NCI-H524 treated with DMSO at 0.1 percent for 48 hours (cell line): ENCODE data around the gene AIP.

ENCODE experiments used
- DNase-seq: peaks from one replicate; lab custom pipeline; 2025; lab: John Stamatoyannopoulos, UW

The AIP gene

DNA sequence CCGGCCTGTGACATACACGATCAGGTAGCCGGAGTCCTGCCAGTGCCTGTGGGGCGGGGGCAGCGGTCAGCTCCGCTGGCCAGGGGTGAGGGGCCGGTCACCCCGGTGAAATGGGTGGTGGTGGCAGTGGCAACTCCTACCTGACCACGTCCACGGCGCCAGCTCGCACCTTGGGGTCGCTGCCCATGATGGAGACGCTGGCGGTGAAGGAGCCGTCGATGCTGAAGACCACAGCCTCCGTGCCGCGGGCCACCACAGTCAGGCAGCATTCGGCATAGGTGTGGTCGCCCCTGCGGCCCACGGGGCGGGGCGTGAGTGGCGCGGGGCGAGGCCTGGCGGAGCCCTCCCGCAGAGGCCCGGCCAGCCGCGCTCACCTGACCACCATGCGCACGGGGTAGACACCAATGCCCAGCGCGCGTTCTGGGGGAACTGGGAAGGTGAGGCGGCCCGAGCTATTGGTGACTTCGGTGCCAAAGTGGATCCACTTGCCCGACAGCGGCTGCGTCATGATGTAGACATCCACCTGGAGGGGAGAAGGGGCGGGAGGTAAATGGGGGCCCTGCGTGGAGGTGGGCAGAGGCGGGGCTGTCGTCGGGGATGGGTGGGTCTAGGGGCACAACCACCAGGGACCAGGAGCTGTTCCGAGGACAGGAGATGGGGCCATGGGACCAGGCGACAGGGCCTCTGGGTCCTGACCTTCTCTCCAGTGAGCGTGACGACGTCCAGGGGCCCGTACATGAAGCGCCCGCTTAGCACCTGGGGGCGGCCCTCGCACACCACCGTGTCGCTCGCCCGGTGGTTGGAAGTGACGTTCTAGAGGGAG lies 10.9 kb downstream of the AIP start:
- DNase-seq, result no peak

- DNase-seq, result no peak
Measured at GRCh38 chr11:67494371-67495233, 11.8 kb downstream of the AIP start.

DNA sequence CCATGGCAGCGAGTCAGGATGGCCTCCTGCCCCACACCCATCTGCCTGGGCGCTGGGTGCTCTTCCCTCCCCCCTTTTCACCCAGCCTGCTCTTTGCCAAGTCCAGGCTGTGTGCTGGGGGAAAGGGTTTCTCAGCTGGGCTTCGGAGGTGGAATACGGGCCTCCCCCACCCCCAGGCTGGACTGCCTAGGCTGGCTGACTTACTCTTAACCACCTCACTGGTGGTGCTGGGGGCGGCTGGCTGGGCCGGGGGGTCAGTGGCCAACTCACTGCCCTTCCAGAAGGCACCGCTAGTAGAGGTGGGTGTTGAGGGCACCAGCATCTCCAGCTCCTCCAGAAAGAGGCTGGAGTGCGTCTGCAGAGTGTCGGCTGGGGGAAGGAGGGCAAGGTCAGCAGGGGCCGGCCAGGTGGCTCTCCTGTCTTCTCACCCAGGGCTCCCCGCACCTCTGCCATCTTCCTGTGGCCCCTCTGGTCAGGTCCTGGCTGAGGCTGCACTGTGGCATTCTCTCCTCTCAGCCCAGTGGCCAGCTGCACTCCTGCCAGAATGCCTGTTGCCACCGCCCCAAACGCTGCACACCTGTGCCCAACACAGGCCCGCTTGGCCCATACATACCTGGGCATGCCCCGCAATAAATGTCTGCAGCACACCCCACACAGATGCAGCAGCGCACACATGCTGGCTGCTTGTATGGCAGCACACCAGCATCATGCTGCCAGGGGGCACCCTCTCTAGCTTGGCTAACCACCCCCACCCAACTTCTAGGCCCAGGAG lies 12.6 kb downstream of the AIP start:
- DNase-seq, result no peak

- DNase-seq, result no peak
Measured at GRCh38 chr11:67496113-67496512, 13.3 kb downstream of the AIP start.

DNA sequence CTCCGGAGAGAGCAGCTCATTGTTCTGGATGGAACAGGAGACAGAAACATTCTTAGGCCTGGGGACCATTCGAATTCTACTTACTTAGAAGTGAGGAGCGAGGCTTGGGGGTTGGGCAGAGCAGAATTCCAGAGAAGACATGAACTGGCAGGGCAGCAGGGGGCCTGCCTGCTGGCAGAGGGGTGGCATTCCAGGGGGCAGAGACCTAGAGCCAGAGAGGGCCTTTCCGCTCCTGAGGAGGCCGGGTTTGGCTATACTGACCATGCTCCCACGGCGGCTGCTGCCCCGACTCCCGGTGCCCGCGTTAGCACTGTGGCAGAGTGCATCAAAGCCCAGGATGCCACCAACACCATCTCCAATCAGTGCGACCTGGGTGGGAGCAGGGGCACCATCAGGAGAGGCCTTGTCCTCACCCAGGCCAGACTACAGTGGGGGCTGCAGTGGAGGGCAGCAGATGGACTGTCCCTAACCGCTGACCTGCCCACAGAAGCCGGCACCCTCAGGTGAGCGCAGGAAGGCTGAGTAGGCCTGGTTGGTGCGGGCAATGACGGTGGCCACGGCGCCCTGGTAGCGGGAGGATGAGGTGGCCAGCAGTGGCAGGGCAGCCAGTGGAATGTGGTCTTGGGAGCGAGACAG lies 14.9 kb downstream of the AIP start:
- no peak for DNase-seq

- no peak for DNase-seq
Measured at GRCh38 chr11:67498544-67498972, 15.7 kb downstream of the AIP start.

- DNase-seq, result no peak
Measured at GRCh38 chr11:67499808-67500483, 17.1 kb downstream of the AIP start.

- DNase-seq, result no peak
Measured at GRCh38 chr11:67500484-67500821, 17.6 kb downstream of the AIP start.

DNA sequence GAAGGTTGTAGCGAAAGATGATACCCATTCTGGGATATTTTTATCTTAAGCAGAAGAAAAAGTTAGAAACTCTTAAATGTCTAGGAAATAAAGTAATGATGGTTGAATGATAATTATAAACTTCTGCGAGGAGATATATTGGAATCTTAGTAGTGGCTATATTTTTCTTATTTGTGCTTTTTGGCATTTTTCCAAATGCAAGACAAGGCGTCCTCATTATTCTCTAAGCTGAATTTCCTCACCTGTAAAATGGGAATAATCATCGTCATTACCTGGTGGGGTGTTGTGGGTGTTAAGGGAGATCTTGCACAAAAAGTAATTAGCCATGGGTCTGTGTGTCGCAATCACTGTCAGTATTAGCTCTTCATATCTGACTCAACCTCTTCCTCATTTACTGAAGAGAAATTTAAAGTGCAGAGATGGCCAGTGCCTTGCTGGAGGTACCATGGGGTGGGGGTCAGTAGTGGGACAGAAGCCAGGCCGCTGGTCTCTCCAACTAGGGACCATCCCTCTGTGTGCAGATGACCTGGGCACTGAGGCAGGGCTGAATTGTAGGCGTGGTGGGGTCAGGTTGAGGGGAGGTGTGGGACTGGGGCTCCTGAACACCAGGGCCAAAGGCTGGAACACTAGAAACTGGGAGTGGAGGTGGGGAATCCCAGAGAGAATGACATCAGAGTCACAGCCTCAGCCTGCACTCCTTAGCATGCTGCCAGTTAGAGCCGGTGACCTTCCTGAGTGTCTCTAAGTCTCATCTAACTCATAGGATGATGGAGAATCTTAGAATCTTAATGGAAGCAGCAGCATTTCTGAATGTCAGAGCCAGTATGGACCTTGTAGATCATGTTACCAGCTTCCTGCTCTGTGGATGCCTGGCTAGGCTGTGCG lies 18.2 kb downstream of the AIP start:
- no peak for DNase-seq

- DNase-seq, result no peak
Measured at GRCh38 chr11:67501854-67502253, 19.0 kb downstream of the AIP start.

DNA sequence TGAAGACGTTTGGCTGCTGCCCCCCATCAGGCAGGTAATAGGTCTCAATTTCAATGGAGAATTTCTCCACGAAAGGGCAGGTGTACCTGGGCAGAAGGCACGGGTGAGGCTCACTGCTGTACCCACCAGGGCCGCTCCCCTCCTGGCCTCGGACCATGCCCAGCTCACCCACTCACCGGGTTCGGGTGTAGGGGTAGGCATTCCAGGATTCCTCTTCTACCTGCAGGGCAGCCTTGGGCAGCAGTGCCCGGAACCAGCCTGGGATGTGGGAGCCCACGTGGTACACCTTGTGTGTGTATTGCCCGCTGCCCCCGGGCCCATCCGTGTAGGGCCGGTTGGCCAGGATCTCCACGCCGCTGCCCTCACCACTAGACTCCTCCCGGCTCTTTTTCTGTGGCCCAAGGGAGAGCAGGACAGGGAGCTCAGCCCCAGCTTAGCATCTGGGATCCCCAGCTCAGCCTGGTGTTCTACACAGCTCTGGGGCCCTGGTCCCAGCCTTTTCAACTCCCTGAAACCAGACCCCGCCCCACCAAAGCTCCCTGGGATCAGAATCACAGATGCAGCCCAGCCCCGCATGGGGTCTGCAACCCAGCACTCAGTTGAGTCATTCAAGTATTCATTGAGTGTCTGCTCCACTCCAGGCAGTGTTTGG lies 19.6 kb downstream of the AIP start:
- DNase-seq, result no peak

DNA sequence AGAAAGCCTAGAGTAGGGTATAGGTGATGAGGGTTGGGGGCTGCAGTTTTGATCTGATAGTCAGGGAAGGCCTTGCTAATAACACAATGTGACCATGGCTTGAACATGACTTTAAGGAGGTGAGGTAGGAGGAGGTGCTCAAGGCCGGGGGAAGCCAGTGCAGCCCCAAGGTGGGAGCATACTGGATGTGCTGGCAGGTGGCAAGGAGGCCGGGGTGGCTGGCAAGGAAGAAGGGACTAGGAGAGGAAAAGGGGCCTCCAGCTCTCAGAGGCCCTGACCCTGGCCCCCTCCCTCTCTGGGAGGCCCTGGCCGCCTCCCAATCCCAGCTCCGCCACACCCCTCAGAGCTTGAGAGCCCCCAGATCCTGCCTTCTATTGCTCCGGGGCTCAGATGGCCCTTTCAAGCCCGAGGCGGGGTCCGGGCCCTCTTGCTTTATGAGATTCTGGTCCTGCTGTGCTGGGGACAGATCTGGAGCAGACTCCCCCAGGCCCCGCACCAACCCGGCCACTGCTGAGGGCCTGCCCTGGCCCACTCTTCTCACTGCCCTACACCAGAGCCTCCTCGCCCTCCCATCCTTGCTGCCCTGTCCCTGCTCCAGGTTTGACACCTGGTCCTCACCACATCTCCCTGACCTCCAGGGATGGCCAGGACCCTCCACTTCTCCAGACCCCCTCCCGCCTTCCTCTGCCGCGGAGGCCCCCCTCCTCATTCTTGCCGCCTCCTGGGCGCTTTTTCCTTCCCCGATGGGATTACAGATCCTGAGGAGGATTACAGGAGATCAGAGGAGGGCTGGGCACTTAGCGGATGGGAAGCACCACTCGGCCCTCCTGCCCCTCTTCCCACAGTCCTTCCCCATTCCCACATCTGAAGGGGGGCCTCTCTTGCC lies 20.5 kb downstream of the AIP start:
- no peak for DNase-seq

DNA sequence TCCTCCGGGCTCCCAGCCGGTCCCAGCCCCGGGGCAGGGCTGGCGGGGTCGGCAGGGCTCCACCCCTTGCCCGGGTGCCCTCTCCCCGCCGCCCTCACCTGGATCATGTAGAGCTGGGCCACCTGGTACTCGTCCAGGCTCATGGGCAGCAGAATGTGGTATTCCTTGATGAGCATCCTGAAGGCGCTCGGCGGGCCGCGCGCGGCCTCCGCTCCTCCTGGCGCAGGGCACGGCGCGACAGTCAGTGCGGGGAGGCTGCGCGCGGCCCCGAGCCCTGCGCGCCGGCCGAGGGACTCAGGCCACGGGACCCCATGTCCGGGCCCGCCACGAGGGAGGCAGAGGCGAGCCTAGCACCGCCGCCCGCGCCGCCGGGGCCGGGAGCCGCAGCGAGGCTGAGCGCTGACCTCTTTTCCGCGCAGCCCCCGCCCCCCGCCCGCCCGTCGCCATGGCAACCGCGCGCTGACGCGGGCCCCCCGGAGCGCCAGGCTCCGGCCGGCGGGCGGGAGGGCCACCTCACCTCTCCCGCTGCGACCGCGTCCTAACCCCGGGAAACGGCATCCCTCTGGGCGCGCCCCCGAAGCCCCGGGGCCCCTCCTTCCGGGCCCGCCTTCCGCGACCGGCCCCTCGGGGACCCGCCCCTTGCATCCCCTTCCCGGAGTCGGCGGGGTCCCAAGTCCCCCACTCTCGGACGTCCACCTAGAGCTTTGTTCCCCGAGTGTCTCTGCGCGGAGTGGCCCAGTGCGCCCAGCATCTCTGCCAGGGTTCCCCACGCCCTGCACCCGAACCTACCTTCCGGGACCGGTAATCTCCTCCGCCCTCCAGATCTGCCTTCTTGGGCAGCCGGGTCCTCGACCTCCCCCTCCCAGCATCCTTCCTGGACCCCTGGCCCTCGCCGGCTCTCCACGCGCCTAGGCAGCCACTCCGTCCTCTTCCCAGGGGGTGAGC lies 21.5 kb downstream of the AIP start:
- DNase-seq, result no peak

GRCh38 chr11:67504950-67505581 lies 22.2 kb downstream of the AIP start, which contains the start of gene PITPNM1:
PITPNM1 (minus strand) TSS chr11:67505363; CDS start chr11:67504180, 1,183 bp downstream.
- DNase-seq, result no peak

GRCh38 chr11:67505605-67506396 lies 23.0 kb downstream of the AIP start:
- DNase-seq, result no peak

DNA sequence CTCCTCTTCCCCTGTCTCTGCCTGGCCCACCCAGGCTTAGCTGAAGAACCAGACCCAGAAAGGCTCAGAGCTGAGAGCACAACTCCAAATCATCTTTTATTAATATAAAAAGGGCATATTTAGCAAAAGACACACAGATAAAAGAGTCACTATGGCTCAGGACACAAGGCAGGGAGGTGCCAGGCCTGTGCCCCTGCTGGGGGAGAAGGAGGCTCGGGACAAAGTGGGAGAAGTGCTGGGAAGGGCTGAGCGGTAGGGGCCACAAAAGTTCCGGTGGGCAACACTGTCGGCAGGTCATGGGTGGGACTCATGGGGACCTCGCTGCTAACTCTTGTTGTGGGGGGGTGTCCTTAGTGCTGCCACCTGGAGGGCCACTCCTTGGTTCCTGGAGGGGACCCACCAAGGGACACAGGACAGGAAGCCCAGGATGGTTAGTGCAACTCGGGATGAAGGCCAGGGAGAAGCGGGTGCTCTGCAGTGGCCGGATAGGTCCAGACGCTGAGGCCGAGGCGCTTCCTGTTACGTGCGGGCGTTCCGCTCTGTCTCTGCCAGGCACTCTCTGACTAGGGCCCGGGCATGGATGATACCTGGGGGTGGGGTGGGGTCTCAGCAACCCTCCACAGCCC lies 23.7 kb downstream of the AIP start:
- DNase-seq, result no peak
